Measurements from ENCODE around the gene RECK.

Gene RECK

DNA sequence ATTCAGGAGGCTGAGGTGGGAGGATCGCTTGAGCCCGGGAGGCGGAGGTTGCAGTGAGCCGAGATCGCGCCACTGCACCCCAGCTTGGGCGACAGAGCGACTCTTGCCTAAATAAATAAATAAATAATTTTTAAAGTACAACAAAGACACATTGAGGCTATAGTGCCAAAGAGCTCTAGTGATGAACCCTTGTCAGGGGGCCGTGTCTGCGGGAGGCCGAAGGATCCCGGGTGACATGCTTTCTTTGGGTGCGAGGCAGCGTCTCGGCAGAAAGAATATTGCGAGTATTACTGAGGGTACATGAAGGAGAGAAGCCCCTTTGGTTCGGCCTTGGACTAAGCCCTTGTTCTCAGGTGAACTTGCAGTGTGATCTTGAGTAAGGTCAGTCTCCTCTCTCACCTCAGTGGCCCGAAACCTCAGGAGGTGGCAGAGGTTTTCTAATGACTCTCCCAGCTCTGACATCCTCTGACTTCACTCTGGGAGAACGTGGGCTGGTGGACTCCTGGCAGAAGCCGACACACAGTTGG is 397 bp upstream of the RECK start:
- no peaks in the 10 kb centered on the region for H3K9me3 ChIP-seq (ENCODE audit: control insufficient read depth in 2 of 2, low read length in 2 of 2)
- H3K4me1 ChIP-seq (ENCODE audit: control insufficient read depth in 2 of 2, insufficient read depth in 2 of 2, low read length in 2 of 2) = peaks cover 2 to 6% of the 10 kb centered on the region in 2 donors
- peaks cover 0 to 4% of the 10 kb centered on the region in 2 donors for H3K27me3 ChIP-seq (ENCODE audit: control insufficient read depth in 2 of 2, insufficient read depth in 2 of 2, low read length in 2 of 2)
- H3K36me3 ChIP-seq (ENCODE audit: control insufficient read depth in 2 of 2, insufficient read depth in 2 of 2, low read length in 2 of 2) = no peaks in the 10 kb centered on the region
- no peak overlapping the region for H3K27ac ChIP-seq (ENCODE audit: low read depth in 2 of 2, low read length in 2 of 2)
- peak overlapping the region; percentile 72 for H3K4me3 ChIP-seq (ENCODE audit: low read length in 2 of 2)
- H3K9ac ChIP-seq (ENCODE audit: low read depth in 1 of 2, low read length in 2 of 2) = peak overlapping the region in 1 of 2 donors; percentile 67

DNA sequence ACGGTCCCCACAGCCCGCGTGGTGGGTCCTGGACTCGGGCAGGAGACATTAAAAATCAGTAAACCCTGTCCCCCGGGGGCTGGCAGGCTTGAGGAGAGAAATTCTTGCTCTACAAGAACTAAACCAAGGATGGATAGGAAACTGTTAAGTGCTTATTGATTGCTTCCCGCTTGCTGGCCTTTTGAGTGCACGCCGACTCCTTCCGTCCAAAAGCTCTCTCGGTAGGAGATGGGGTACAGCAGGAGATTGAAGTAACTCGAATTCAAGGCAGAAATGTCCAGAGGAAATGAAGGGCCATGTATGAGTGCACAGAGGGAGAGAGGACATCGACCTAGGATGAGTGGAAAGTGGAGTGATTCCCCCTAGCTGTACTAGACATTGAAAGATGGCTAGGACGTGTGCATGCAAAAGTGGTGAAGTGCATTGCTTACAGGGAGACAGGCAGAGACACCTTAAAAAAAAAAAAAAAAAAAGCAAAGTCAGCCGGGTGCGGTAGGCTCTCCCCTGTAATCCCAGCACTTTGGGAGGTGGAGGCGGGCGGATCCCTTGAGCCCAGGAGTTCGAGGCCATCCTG is 923 bp downstream of the RECK start:
- Histone ChIP-seq H3K27me3 (ENCODE audit: control insufficient read depth in 2 of 2, insufficient read depth in 2 of 2, low read length in 2 of 2) (peaks cover 0 to 4% of the 10 kb centered on the region in 2 donors), H3K27ac (ENCODE audit: low read depth in 2 of 2, low read length in 2 of 2) (peak overlapping the region; percentile 51 to 58), H3K4me1 (ENCODE audit: control insufficient read depth in 2 of 2, insufficient read depth in 2 of 2, low read length in 2 of 2) (peaks cover 2 to 6% of the 10 kb centered on the region in 2 donors), H3K9me3 (ENCODE audit: control insufficient read depth in 2 of 2, low read length in 2 of 2) (no peaks in the 10 kb centered on the region), H3K9ac (ENCODE audit: low read depth in 1 of 2, low read length in 2 of 2) (peak overlapping the region; percentile 27 to 67), H3K4me3 (ENCODE audit: low read length in 2 of 2) (peak overlapping the region; percentile 72), H3K36me3 (ENCODE audit: control insufficient read depth in 2 of 2, insufficient read depth in 2 of 2, low read length in 2 of 2) (no peaks in the 10 kb centered on the region)

DNA sequence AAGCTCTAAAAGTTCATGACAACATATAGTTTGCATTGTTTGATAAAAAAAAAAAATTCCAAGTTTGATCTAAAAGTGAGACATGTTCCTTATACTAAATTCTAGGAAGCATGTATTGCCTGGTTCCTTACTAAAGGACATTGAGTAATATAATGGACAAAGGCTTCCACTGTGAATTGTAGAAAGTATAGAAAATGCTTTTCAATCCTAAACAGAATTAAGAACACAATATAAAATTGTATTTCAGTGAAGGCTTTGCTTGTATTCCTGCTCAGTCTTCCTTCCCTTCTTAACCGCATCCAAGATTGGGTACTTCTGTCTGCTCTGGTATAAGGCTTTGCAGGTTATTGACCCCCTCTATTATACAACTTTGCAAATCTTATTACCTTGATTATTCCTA is 2.4 kb downstream of the RECK start:
- peaks cover 0 to 4% of the 10 kb centered on the region in 2 donors for H3K27me3 ChIP-seq (ENCODE audit: control insufficient read depth in 2 of 2, insufficient read depth in 2 of 2, low read length in 2 of 2)
- no peak overlapping the region for H3K27ac ChIP-seq (ENCODE audit: low read depth in 2 of 2, low read length in 2 of 2)
- H3K9me3 ChIP-seq (ENCODE audit: control insufficient read depth in 2 of 2, low read length in 2 of 2) = no peaks in the 10 kb centered on the region
- no peak overlapping the region for H3K4me3 ChIP-seq (ENCODE audit: low read length in 2 of 2)
- H3K9ac ChIP-seq (ENCODE audit: low read depth in 1 of 2, low read length in 2 of 2) = no peak overlapping the region
- no peaks in the 10 kb centered on the region for H3K36me3 ChIP-seq (ENCODE audit: control insufficient read depth in 2 of 2, insufficient read depth in 2 of 2, low read length in 2 of 2)
- H3K4me1 ChIP-seq (ENCODE audit: control insufficient read depth in 2 of 2, insufficient read depth in 2 of 2, low read length in 2 of 2) = peaks cover 2 to 6% of the 10 kb centered on the region in 2 donors

DNA sequence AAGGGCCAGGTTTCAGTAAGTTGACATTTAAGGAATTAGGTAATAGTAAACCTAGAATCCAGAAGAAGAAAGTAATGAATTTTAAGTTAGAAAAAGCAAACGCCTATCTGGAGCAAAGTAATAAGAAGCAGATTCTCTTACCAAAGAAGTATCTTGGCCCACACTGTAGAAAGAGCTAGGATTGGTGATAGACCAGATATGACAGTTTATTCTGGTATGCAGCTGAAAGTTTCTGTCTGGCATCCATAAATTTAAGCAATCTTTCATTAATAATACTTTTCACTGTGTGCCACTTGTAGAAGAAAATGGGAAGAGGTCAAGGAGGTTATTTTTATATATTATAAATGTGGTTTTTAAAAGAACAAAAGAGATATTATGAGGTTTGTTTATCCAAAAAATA is 3.0 kb downstream of the RECK start:
- Histone ChIP-seq H3K4me1 (ENCODE audit: control insufficient read depth in 2 of 2, insufficient read depth in 2 of 2, low read length in 2 of 2) (peaks cover 2 to 6% of the 10 kb centered on the region in 2 donors), H3K4me3 (ENCODE audit: low read length in 2 of 2) (no peak overlapping the region), H3K9ac (ENCODE audit: low read depth in 1 of 2, low read length in 2 of 2) (no peak overlapping the region), H3K27me3 (ENCODE audit: control insufficient read depth in 2 of 2, insufficient read depth in 2 of 2, low read length in 2 of 2) (peaks cover 0 to 4% of the 10 kb centered on the region in 2 donors), H3K9me3 (ENCODE audit: control insufficient read depth in 2 of 2, low read length in 2 of 2) (no peaks in the 10 kb centered on the region), H3K36me3 (ENCODE audit: control insufficient read depth in 2 of 2, insufficient read depth in 2 of 2, low read length in 2 of 2) (no peaks in the 10 kb centered on the region), H3K27ac (ENCODE audit: low read depth in 2 of 2, low read length in 2 of 2) (no peak overlapping the region)

DNA sequence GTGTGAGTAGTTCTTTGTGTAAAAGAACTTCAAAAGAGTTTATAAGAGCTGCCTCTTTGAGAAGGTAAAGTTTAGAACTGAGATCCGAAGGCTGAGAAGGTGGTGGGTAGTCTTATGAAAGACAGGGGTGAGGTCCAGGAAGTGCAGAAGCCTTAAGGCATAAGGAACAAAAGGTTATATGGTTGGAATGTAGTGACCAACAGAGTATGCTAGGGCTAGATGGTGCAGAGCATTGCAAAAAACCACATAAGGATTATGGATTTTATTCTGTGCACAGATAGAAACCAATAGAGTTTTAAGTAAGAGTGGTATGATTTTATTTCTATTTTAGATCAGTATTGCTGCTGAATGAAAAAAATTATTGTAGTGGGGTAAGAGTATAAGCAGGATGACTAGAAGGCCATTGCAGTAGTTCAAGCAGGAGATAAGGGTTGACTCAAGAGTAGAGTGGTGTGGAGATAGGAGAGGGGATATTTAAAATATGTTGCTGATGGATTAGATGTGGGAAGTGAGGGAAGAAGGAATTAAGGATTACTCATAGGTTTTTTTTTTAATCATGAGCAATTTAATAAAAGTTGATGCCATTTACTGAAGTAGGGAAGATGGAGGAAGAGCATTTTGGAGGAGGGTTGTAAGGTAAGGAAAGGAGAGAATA is 3.7 kb downstream of the RECK start:
- Histone ChIP-seq H3K9me3 (ENCODE audit: control insufficient read depth in 2 of 2, low read length in 2 of 2) (no peaks in the 10 kb centered on the region), H3K27me3 (ENCODE audit: control insufficient read depth in 2 of 2, insufficient read depth in 2 of 2, low read length in 2 of 2) (peaks cover 0 to 4% of the 10 kb centered on the region in 2 donors), H3K4me3 (ENCODE audit: low read length in 2 of 2) (no peak overlapping the region), H3K27ac (ENCODE audit: low read depth in 2 of 2, low read length in 2 of 2) (no peak overlapping the region), H3K4me1 (ENCODE audit: control insufficient read depth in 2 of 2, insufficient read depth in 2 of 2, low read length in 2 of 2) (peaks cover 2 to 6% of the 10 kb centered on the region in 2 donors), H3K9ac (ENCODE audit: low read depth in 1 of 2, low read length in 2 of 2) (no peak overlapping the region), H3K36me3 (ENCODE audit: control insufficient read depth in 2 of 2, insufficient read depth in 2 of 2, low read length in 2 of 2) (no peaks in the 10 kb centered on the region)

DNA sequence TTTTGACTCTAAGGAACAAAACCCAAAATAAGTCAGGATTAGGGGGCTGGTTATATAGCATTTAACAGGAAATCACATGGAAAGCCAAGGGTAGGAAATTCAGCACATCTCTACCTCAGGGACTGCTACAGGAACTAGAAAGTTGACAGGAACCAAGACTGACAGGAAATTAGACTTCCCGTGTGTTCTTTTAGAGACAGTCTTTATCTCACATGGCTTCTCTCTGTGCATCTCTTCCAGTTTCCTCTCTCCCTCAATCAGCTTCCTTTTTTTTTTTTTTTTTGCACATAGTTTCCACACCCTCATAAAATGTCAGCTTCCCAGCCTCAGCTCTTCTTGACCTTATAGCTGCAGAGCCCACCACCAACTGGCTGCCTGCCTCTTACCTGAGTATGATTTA is 4.8 kb downstream of the RECK start:
- H3K4me1 ChIP-seq (ENCODE audit: control insufficient read depth in 2 of 2, insufficient read depth in 2 of 2, low read length in 2 of 2) = peaks cover under 1 to 7% of the 10 kb centered on the region in 2 donors
- H3K4me3 ChIP-seq (ENCODE audit: low read length in 2 of 2) = no peak overlapping the region
- no peaks in the 10 kb centered on the region for H3K9me3 ChIP-seq (ENCODE audit: control insufficient read depth in 2 of 2, low read length in 2 of 2)
- H3K36me3 ChIP-seq (ENCODE audit: control insufficient read depth in 2 of 2, insufficient read depth in 2 of 2, low read length in 2 of 2) = no peaks in the 10 kb centered on the region
- H3K27me3 ChIP-seq (ENCODE audit: control insufficient read depth in 2 of 2, insufficient read depth in 2 of 2, low read length in 2 of 2) = no peaks in the 10 kb centered on the region
- H3K9ac ChIP-seq (ENCODE audit: low read depth in 1 of 2, low read length in 2 of 2) = no peak overlapping the region
- no peak overlapping the region for H3K27ac ChIP-seq (ENCODE audit: low read depth in 2 of 2, low read length in 2 of 2)

DNA sequence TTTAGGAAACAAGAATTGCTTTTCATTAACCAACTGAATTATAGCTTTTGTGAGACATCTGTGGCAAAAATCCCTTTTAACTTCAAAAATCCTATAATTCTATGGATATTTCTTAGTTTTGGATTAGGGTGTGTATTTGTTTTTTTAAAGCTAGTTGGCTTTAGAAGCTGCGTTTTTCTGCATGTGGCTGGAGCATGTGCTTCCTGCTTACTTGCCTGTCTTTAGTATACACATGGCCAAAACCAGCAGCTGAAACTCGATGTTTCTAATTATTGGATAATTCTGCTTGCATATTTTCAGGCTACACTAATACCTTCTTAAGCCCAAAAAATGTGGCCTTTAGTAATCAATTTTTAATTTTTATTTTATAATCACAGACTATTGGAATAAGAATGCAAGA is 8.9 kb downstream of the RECK start:
- Histone ChIP-seq H3K9me3 (ENCODE audit: control insufficient read depth in 2 of 2, low read length in 2 of 2) (no peaks in the 10 kb centered on the region), H3K4me3 (ENCODE audit: low read length in 2 of 2) (no peak overlapping the region), H3K9ac (ENCODE audit: low read depth in 1 of 2, low read length in 2 of 2) (no peak overlapping the region), H3K27me3 (ENCODE audit: control insufficient read depth in 2 of 2, insufficient read depth in 2 of 2, low read length in 2 of 2) (no peaks in the 10 kb centered on the region), H3K27ac (ENCODE audit: low read depth in 2 of 2, low read length in 2 of 2) (no peak overlapping the region), H3K4me1 (ENCODE audit: control insufficient read depth in 2 of 2, insufficient read depth in 2 of 2, low read length in 2 of 2) (peaks cover 3 to 7% of the 10 kb centered on the region in 2 donors), H3K36me3 (ENCODE audit: control insufficient read depth in 2 of 2, insufficient read depth in 2 of 2, low read length in 2 of 2) (no peaks in the 10 kb centered on the region)

DNA sequence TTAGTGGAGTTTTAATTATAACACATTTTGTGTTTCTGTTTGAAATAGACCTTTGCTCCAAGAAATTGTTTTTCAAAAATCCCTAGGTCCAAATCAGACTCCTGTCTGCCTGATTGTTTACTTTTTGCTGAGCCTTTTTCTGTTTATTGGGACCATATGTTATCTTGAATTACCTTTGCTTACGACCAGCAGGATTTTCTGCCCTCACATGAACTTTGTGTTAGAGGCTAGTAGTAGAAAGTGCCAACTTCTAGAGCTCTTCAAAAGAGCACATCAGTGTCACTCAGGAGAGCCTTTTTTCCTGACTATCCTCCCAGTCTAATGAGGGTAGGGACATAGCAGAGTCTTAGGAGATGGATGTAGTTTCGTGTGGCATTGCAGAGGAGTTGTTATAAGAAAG is 10.2 kb downstream of the RECK start:
- no peak overlapping the region for H3K27ac ChIP-seq (ENCODE audit: low read depth in 2 of 2, low read length in 2 of 2)
- no peak overlapping the region for H3K4me3 ChIP-seq (ENCODE audit: low read length in 2 of 2)
- no peak overlapping the region for H3K9ac ChIP-seq (ENCODE audit: low read depth in 1 of 2, low read length in 2 of 2)
- H3K27me3 ChIP-seq (ENCODE audit: control insufficient read depth in 2 of 2, insufficient read depth in 2 of 2, low read length in 2 of 2) = no peaks in the 10 kb centered on the region
- H3K36me3 ChIP-seq (ENCODE audit: control insufficient read depth in 2 of 2, insufficient read depth in 2 of 2, low read length in 2 of 2) = no peaks in the 10 kb centered on the region
- H3K9me3 ChIP-seq (ENCODE audit: control insufficient read depth in 2 of 2, low read length in 2 of 2) = no peaks in the 10 kb centered on the region
- peaks cover 3 to 7% of the 10 kb centered on the region in 2 donors for H3K4me1 ChIP-seq (ENCODE audit: control insufficient read depth in 2 of 2, insufficient read depth in 2 of 2, low read length in 2 of 2)

DNA sequence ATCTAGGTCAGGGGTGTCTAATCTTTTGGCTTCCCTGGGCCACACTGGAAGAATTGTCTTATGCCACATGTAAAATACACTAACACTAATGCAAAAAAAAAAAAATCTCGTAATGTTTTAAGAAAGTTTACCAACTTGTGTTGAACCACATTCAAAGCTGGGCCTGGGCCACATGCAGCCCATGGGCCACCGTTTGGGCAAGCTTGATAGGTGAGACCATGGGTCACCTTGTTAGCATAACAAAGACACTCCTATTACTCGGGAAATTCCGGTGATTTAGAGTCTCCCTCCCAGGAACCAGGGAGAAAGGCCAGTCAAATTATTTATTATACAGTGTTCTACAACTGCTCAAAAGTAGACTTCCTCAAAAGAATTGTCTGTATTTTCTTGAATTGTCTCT is 12.7 kb downstream of the RECK start:
- Histone ChIP-seq H3K9ac (ENCODE audit: low read depth in 1 of 2, low read length in 2 of 2) (no peak overlapping the region), H3K27me3 (ENCODE audit: control insufficient read depth in 2 of 2, insufficient read depth in 2 of 2, low read length in 2 of 2) (no peaks in the 10 kb centered on the region), H3K4me3 (ENCODE audit: low read length in 2 of 2) (no peak overlapping the region), H3K27ac (ENCODE audit: low read depth in 2 of 2, low read length in 2 of 2) (no peak overlapping the region), H3K4me1 (ENCODE audit: control insufficient read depth in 2 of 2, insufficient read depth in 2 of 2, low read length in 2 of 2) (peaks cover 3 to 7% of the 10 kb centered on the region in 2 donors), H3K9me3 (ENCODE audit: control insufficient read depth in 2 of 2, low read length in 2 of 2) (no peaks in the 10 kb centered on the region), H3K36me3 (ENCODE audit: control insufficient read depth in 2 of 2, insufficient read depth in 2 of 2, low read length in 2 of 2) (no peaks in the 10 kb centered on the region)

DNA sequence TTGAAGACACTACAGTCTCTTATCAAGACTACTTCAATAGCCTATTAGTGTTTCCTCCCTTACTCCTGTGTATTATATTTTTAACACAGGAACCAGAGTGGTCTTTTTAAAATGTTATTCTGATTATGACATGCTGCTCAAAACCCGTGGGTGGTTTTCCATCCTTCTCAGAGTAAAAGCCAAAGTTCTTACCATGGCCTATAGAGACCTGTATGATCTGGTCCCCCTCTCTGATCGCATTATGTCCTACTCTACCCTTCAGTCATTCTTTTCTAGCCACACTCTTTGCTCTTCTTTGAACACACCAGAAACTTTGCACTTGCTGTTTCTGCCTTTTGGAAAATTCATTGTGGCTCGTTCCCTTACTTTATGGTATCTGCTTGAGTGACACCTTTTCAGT is 13.8 kb downstream of the RECK start:
- Histone ChIP-seq H3K36me3 (ENCODE audit: control insufficient read depth in 2 of 2, insufficient read depth in 2 of 2, low read length in 2 of 2) (no peaks in the 10 kb centered on the region), H3K4me1 (ENCODE audit: control insufficient read depth in 2 of 2, insufficient read depth in 2 of 2, low read length in 2 of 2) (peaks cover 3 to 7% of the 10 kb centered on the region in 2 donors), H3K27me3 (ENCODE audit: control insufficient read depth in 2 of 2, insufficient read depth in 2 of 2, low read length in 2 of 2) (no peaks in the 10 kb centered on the region), H3K9me3 (ENCODE audit: control insufficient read depth in 2 of 2, low read length in 2 of 2) (no peaks in the 10 kb centered on the region), H3K9ac (ENCODE audit: low read depth in 1 of 2, low read length in 2 of 2) (no peak overlapping the region), H3K27ac (ENCODE audit: low read depth in 2 of 2, low read length in 2 of 2) (no peak overlapping the region), H3K4me3 (ENCODE audit: low read length in 2 of 2) (no peak overlapping the region)
